Measurements from ENCODE around the gene SNX32.

Gene SNX32

GRCh38 chr11:65811764-65812475, 21.8 kb upstream of the SNX32 start:
- Histone ChIP-seq H3K4me3 (ENCODE audit: low read depth, low read length) (no peak overlapping the region), H3K36me3 (ENCODE audit: control insufficient read depth in 2 of 2, insufficient read depth in 1 of 2, low read length in 2 of 2) (no peaks in the 10 kb centered on the region), H3K4me1 (ENCODE audit: control insufficient read depth, insufficient read depth, low read length) (no peaks in the 10 kb centered on the region), H3K9me3 (ENCODE audit: control insufficient read depth, insufficient read depth, low read depth, low read length) (no peaks in the 10 kb centered on the region), H3K27ac (ENCODE audit: extremely low read depth, low read depth, low read length) (no peak overlapping the region)
- ChIA-PET CTCF (interaction anchor here (0.6 to 1.7 kb wide), 3 partner anchors 14 to 346 kb away, joined by 3 to 10 read pairs (median 3); partner anchors contain the start of gene KAT5), POLR2A (no interaction called here)
- TF ChIP-seq ZNF202 (tag by site-specific recombination; IDR thresholded peaks at IDR 0.05; ENCODE audit: borderline replicate concordance) = no peak
- no peak for TF ChIP-seq ZNF391 (tag by site-specific recombination; IDR thresholded peaks at IDR 0.05; ENCODE audit: borderline replicate concordance, low read depth)
- TF ChIP-seq KLF10 (tag by site-specific recombination; IDR thresholded peaks at IDR 0.05) = no peak
- TF ChIP-seq ZNF629 (tag by site-specific recombination; IDR thresholded peaks at IDR 0.05) = no peak

GRCh38 chr11:65814131-65814985, 19.4 kb upstream of the SNX32 start:
- H3K4me3 ChIP-seq (ENCODE audit: low read depth, low read length) = no peak overlapping the region
- no peak overlapping the region for H3K27ac ChIP-seq (ENCODE audit: extremely low read depth, low read depth, low read length)
- no peaks in the 10 kb centered on the region for H3K36me3 ChIP-seq (ENCODE audit: control insufficient read depth in 2 of 2, insufficient read depth in 1 of 2, low read length in 2 of 2)
- ChIA-PET POLR2A (interaction anchor here (1.4 kb wide), 1 partner anchor 95 kb away, joined by 4 read pairs; no protein-coding TSS in a partner anchor), CTCF (interaction anchor here (0.6 to 5.4 kb wide), 6 partner anchors 30 to 103 kb away, joined by 3 to 45 read pairs (median 6); partner anchors contain the start of genes AP5B1 and KAT5)
- no peaks in the 10 kb centered on the region for H3K9me3 ChIP-seq (ENCODE audit: control insufficient read depth, insufficient read depth, low read depth, low read length)
- no peaks in the 10 kb centered on the region; the same call in 1 of the 2 replicates for H3K4me1 ChIP-seq (ENCODE audit: control insufficient read depth, insufficient read depth, low read length)
- TF ChIP-seq ATF2 (tag by site-specific recombination; IDR thresholded peaks at IDR 0.05; ENCODE audit: low read depth) (peak; percentile 79), ZNF266 (tag by site-specific recombination; IDR thresholded peaks at IDR 0.05; ENCODE audit: low read depth) (no peak)

- no peak overlapping the region for H3K4me3 ChIP-seq (ENCODE audit: low read depth, low read length)
- no peaks in the 10 kb centered on the region for H3K9me3 ChIP-seq (ENCODE audit: control insufficient read depth, insufficient read depth, low read depth, low read length)
- ChIA-PET CTCF (interaction anchor here (0.6 to 5.4 kb wide), 4 partner anchors 11 to 158 kb away, joined by 3 to 45 read pairs (median 22); partner anchors contain the start of genes AP5B1 and KAT5), POLR2A (no interaction called here)
- no peaks in the 10 kb centered on the region for H3K36me3 ChIP-seq (ENCODE audit: control insufficient read depth in 2 of 2, insufficient read depth in 1 of 2, low read length in 2 of 2)
- TF ChIP-seq ZNF514 (tag by site-specific recombination; IDR thresholded peaks at IDR 0.05) (no peak), GLI2 (tag by site-specific recombination; IDR thresholded peaks at IDR 0.05; ENCODE audit: borderline replicate concordance, low read depth) (no peak)
- no peak overlapping the region for H3K27ac ChIP-seq (ENCODE audit: extremely low read depth, low read depth, low read length)
- H3K4me1 ChIP-seq (ENCODE audit: control insufficient read depth, insufficient read depth, low read length) = no peaks in the 10 kb centered on the region; the same call in 1 of the 2 replicates
Measured at GRCh38 chr11:65814986-65815565, 18.7 kb upstream of the SNX32 start.

- ChIA-PET CTCF (interaction anchor here (0.6 to 5.4 kb wide), 22 partner anchors 8 to 191 kb away, joined by 3 to 45 read pairs (median 5); partner anchors contain the start of genes AP5B1, KAT5, MUS81 and RNASEH2C), POLR2A (interaction anchor here (1.2 to 1.8 kb wide), 4 partner anchors 43 to 104 kb away, joined by 3 to 10 read pairs (median 5); partner anchors contain the start of genes KAT5 and RNASEH2C)
- Histone ChIP-seq H3K9me3 (ENCODE audit: control insufficient read depth, insufficient read depth, low read depth, low read length) (no peaks in the 10 kb centered on the region), H3K27ac (ENCODE audit: extremely low read depth, low read depth, low read length) (no peak overlapping the region), H3K4me3 (ENCODE audit: low read depth, low read length) (no peak overlapping the region), H3K36me3 (ENCODE audit: control insufficient read depth in 2 of 2, insufficient read depth in 1 of 2, low read length in 2 of 2) (no peaks in the 10 kb centered on the region), H3K4me1 (ENCODE audit: control insufficient read depth, insufficient read depth, low read length) (no peaks in the 10 kb centered on the region; the same call in 1 of the 2 replicates)
- TF ChIP-seq ZNF184 (tag by site-specific recombination; IDR thresholded peaks at IDR 0.05) (no peak), BCL6B (tag by site-specific recombination; IDR thresholded peaks at IDR 0.05) (no peak), ZNF280C (tag by site-specific recombination; IDR thresholded peaks at IDR 0.05) (no peak), ZNF354C (tag by site-specific recombination; IDR thresholded peaks at IDR 0.05; ENCODE audit: borderline replicate concordance, low read depth) (no peak), KLF10 (tag by site-specific recombination; IDR thresholded peaks at IDR 0.05) (no peak), GLIS1 (tag by site-specific recombination; IDR thresholded peaks at IDR 0.05) (no peak), ZNF391 (tag by site-specific recombination; IDR thresholded peaks at IDR 0.05; ENCODE audit: borderline replicate concordance, low read depth) (no peak), ZNF549 (tag by site-specific recombination; IDR thresholded peaks at IDR 0.05) (no peak), ZNF19 (tag by site-specific recombination; IDR thresholded peaks at IDR 0.05; ENCODE audit: low read depth) (no peak), ZNF350 (tag by site-specific recombination; IDR thresholded peaks at IDR 0.05) (no peak), ZNF610 (tag by site-specific recombination; IDR thresholded peaks at IDR 0.05; ENCODE audit: borderline replicate concordance) (no peak), ZNF404 (tag by site-specific recombination; IDR thresholded peaks at IDR 0.05) (no peak), BCL11B (tag by site-specific recombination; IDR thresholded peaks at IDR 0.05; ENCODE audit: low read depth) (no peak)
Measured at GRCh38 chr11:65816696-65817095, 17.1 kb upstream of the SNX32 start.

Data from HEK293 (cell line).